Right renal pelvis (tissue), 4 donors: ENCODE data around the gene RDH13. TPM values are rescaled to one million over a fixed set of nuclear protein-coding genes. Genes with fewer than 3 reads are reported as not detected.
"Not testable (repeated sequence)": the region's sequence is repeated elsewhere in the genome, so short reads cannot be mapped to it uniquely, and the experiment has no call there.

Experiments
- DNase-seq, 4 donors: peaks; one replicate each; pipeline ENCODE4 v3.0.0-alpha.2; 2013; ENCODE audit warnings: low read depth in 4 of 4, low spot score in 3 of 4, missing footprints in 1 of 4
- polyA plus RNA-seq, 4 donors: library from polyadenylated mRNA; unstranded; fragments of 120-200 nt; gene quantifications; one replicate each; pipeline ENCODE4 v1.2.1, GENCODE V29; 2013; ENCODE audit not compliant: insufficient read length in 4 of 4

RDH13 gene
- polyA plus RNA-seq, 4 donors, result 14.6 to 19.8 (median 17.8) TPM

DNA sequence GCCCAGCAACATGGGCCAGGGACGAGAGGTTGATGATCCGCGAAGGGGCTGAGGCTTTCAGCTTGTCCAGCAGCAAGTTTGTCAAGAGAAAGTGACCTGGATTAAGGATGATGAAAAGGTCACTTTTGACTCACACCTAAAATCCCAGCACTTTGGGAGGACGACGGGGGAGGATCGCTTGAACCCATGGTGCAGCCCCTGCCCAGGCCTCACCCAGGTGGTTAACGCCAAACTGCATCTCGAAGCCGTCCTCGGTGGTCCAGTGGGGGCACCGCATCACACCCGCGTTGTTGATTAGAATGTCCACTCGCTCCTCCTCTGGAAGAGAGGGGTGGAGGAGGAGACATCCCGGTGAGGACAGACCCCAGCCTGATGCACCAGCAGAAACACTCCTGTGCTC lies 14.5 kb downstream of the RDH13 start:
- DNase-seq, result no peak

DNA sequence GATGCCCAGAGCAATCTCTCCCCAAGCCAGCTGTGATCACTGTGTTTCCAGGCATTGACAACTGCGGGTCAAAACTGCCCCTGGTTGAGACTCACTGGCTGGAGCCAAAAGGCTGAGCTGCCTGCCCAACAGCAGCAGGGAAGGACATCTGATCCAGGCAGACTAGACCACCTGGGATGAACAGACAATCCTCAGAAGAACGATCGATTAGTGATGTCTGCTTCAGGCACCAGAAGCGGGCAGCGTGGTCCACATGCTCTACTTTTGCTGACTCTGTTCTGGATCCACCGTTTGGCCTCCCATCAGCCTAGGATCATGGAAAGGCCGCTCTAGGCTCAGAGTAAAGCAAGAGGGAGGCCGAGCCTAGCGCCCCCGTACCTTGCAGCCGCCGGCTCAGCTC lies 15.0 kb downstream of the RDH13 start:
- DNase-seq, result no peak

DNA sequence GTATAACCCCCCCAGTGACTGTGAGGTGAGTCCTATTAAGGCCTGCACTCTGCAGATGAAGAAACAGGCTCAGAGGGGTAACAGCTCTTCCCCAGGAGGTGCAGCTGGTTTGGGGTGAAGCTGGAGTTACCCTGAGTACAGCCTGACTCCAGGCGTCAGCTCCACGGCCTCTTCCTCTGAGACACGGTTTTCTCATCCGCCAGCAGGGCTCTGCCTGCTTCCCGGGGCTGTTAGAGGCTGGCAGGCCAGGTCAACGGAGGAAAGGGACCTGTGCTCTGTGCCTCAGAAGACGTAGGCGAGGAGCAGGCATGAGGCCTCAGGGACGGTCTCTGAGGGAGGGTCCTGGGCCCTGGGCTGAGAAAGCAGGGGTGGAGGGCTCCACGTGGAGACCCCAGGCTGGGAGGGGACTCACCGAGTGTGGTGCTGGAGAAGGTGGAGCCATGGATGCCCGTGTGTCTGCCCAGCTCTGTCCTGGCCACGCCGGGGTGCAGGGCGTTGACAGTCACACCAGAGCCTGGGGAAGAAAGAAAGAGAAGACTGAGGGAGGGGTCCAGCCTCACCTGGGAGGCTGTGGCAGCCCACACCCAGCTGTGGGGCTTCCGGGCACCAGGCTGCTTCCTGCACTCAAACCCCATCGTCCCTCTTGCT lies 15.8 kb downstream of the RDH13 start:
- DNase-seq, result no peak

DNA sequence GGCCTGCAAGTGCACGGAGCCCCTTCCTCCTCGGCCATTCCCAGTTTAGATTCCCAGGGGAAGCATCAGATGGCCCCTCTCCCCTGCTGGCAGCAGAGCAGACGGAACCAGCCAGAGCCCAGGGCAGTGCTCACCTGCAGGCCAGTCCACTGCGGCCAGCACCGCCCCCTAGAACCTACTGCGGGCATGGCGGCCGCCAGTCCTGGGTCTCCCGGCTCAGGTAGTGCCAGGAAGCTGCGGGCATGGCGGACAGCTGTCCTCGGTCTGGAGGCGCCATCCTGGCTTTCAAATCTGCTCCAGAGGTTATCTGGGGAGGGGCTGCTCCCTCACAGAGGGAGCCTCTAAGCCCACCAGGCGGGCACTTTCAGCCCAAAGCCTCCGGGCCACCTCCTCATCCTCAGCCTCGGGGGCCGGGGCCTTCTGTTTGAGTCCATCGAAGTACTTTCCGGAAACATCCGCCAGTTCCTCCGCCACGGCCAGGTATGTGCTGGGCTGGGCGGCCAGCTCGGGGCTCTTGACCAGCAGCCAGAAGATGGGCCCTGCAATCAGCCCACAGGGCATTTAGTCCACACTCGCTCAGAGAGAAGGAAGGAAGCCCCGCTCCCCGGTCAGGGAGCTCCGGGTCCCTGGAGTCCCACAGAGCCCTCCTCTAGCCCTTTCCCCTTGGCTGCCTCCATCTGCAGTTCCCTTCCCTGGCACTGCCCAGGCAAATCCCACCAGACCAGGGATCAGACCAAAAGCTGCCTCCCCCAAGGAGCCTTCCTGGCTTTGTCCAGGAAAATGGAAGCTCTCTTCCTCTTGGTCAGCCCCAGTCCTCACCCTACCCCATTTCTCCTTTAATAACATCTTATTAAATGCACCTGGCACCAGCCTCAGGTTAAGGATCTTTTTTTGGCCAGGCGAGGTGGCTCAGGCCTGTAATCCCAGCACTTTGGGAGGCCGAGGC lies 17.9 kb downstream of the RDH13 start:
- no peak for DNase-seq

DNA sequence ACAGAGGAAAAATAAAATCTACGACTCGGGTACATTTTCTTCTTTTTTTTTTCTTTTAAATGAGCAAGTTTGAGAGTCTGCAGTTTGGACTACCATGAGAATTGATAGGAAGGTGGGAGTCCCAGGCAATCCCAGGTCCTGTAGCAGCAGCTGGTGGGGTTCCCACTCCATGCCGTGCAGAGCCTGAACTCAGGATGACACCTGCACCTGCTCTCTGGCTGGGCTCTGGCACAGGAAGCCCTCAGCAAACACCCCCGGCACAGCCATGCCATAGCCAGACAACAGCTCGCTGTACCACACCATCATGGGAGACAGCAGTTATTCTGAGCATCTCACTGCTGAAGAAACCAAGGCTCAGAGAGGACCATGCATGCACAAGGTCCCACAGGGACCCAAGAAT lies 18.7 kb downstream of the RDH13 start:
- DNase-seq, result no peak

DNA sequence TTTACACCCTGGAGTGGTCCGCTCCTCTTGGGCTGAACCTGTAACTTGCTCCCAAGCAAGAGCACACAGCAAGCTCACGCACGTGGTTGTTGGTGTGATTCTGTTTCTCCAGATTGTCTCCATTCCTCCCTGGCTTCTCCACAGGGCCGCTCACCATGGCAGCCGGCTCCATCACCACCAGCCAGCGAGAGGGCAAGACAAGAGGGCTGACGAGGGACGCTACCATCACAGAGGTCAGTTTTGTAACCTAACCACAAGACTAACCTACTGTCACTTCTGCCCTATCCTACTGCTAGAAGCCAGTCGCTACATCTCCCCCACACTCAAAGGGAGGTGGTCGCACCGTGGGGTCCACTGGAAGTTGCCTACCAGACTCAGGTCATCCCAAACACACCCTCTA lies 20.3 kb downstream of the RDH13 start:
- no peak for DNase-seq

DNA sequence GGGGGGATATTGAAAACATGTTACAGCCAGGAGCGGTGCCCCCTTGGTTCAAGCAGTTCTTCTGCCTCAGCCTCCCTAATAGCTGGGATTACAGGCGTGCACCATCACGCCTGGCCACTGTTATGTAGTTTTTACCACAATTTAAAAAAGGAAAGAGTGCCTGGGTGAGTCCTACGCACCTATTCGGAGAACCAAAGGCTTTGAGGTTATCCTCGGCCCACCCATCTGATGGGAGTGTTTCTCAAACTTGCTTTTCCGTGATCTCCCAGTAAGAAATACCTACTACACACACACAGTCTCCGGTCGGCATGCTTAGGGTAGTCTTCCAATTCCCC lies 20.6 kb downstream of the RDH13 start:
- DNase-seq, result no peak

DNA sequence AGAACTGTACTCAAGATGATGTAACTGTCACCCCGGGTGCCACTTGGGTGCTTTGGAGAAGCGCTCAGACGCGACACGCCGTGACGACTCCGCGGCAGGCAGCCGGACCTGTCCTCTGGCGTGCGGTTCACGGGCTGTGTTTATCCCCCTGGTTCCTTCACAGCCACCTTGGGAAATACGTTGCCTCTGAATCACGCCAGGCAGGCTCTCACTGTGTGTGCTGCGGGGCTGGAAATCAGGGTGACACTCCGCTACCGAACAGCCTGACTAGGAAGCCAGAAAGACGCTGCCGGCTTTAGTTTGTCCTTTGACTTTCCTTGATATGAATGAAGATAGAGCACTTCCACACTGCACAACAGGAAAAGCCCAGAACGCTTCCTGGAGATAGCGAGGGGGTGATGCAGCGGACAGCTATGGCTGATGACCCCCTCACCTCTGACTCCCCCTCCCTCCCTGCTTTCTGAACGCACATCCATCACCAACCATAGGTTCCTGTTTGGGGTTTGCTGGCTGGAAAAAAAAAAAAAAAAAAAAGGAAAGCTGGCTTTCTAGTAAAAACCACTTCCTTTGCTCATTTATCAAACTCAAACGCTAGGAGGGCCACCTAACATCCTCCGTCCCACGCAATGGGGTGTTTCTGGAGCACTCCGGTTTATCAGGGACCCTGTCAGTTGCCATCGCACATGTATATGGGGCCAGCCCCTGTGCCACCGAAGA lies 21.2 kb downstream of the RDH13 start:
- no peak for DNase-seq

DNA sequence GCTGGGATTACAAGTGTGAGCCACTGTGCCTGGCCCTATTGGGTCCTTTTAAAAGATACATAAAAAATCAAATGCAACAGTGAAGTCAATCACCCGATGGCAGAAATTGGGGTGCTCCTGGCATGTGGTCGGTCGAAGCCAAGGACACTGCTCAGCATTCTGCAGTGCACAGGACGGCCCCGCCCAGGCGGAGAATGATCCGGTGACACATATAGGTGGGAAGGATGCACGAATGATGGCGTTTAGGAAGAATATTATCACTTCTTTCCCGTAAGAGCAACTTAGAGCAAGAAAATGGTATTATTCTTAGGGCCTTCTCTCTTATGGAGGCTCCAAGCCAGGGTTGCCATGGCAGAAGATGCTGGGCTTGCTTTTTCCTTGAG lies 21.7 kb downstream of the RDH13 start:
- DNase-seq, result no peak

DNA sequence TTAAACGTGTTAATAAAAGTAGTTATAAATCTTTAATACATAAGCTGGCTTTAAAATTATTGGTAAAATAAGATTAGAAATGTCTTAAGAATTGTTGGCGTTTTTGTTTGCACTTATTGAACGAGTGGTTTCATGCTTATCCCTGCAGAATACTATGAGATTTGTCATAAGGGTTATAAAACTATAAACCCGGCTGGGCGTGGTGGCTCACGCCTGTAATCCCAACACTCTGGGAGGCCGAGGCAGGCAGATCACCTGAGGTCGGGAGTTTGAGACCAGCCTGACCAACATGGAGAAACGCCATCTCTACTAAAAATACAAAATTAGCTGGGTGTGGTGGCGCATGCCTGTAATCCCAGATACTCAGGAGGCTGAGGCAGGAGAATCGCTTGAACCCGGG lies 22.3 kb downstream of the RDH13 start:
- not testable (repeated sequence) for DNase-seq

DNA sequence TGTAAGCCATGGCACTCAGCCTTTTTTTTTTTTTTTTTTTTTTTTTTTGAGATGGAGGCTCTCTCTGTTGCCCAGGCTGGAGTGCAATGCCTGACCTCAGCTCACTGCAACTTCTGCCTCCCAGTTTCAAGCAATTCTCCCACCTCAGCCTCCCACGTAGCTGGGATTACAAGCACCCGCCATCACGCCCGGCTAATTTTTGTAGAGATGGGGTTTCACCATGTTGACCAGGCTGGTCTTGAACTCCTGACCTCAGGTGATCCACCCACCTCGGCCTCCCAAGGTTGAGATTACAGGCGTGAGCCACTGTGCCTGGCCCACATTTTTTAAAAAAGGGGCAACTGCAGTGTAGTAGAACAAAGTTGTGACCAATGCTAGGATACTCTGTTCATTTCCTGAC lies 25.3 kb downstream of the RDH13 start:
- DNase-seq, result not testable (repeated sequence)

DNA sequence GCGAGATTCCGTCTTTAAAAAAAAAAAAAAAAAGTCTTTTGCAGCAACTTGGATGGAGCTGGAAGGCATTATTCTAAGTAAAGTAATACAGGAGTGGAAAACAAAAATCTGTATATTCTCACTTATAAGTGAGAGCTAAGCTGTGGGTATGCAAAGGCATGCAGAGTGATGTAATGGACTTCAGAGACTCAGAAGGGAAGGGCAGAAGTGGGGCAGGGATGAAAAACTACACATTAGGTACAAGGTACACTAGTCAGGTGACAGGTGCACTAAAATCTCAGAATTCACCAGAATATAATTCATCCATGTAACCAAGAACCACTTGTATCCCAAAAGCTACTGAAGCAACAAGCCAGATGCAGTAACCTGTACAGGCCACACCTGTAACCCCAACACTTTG lies 26.9 kb downstream of the RDH13 start:
- no peak for DNase-seq

DNA sequence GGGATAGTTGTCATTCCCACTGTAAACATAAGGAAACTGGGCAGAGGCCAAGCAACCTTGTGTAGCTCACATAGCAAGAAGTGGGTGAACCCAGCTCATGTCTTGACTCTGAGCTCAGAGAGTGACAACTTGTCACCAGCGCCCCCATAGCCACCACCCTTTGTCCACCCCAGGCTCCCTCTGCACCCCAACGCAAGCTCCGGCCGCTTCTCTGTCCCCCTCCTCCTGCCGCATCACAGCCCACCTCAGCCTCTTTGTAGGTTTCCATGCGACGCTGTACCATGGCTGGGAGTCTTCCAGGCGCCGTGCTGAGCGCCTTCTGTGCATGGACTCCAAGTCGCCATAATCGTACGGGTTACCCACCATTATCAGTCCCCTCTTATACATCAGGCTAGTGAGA lies 28.2 kb downstream of the RDH13 start:
- no peak for DNase-seq

DNA sequence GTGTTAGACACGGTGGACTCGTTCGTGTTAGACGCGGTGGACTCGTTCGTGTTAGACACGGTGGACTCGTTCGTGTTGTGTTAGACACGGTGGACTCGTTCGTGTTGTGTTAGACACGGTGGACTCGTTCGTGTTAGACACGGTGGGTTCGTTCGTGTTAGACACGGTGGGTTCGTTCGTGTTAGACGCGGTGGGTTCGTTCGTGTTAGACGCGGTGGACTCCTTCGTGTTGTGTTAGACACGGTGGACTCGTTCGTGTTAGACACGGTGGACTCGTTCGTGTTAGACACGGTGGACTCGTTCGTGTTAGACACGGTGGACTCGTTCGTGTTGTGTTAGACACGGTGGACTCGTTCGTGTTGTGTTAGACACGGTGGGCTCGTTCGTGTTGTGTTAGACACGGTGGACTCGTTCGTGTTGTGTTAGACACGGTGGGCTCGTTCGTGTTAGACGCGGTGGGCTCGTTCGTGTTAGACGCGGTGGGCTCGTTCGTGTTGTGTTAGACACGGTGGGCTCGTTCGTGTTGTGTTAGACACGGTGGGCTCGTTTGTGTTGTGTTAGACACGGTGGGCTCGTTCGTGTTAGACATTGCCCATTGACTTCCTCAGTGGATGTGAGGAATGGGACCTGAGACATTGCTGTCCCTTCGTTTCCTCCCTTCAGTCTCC lies 29.8 kb downstream of the RDH13 start:
- DNase-seq, result not testable (repeated sequence)

DNA sequence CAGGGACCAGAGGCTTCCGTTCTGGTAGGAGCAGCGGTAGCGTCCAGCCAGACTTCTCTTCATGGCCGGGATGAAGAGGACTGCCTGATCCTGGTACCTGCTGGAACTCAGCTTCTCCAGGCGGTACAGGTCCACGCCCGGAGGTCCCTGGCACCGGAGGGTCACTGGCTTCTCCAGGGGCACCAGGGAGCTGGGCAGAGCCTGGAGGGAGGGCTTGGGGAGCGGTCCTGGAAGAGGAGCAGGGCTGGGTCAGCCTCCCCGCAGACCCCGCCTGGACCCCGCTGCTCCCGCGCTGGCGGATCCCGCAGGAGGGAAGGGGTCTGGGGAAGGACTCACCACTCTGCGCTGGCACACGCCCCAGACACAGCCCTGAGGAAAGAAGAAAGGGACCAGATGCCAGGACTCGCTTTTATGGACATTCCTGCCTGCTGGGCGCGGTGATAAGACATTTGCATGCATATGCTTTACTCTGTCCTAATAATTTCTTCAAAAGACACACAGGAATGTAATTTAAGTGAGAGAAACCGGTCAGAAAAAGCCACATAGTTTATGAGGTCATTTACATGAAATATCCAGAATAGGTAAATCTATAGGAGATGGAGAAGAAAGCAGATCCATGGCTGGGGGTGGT lies 30.7 kb downstream of the RDH13 start:
- DNase-seq, result no peak

DNA sequence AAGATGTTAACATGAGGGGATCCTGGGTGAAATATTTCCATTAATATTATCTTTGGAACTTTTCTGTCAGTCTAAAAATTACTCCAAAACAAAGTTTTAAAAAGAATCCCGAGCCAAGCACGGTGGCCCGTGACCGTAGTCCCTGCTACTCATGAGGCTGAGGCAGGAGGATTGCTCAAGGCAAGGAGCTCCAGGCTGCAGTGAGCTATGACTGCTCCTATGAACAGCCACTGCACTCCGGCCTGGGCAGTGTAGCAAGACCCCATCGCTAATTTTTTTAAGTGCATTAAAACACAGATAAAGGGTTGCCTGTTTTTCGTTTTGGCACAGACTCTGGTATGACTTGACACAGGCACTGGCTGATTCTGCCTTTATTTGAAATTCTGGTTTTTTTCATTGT lies 31.8 kb downstream of the RDH13 start:
- DNase-seq, result no peak

DNA sequence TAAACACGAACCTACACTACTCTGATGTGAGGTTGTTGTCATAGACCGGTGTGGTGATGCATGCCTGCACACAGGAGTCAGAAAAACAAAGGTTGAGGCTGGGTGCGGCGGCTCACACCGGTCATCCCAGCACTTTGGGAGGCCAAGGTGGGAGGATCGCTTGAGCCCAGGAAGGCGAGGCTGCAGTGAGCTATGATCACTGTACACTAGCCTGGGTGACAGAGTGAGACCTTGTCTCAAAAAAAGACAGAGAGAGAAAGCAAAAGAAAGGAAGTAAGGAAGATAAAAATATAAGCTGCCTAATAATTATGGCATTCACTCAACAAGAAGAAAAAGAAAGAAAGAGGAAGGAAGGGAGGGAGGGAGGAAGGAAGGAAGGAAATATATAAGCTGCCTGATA lies 34.2 kb downstream of the RDH13 start:
- no peak for DNase-seq

DNA sequence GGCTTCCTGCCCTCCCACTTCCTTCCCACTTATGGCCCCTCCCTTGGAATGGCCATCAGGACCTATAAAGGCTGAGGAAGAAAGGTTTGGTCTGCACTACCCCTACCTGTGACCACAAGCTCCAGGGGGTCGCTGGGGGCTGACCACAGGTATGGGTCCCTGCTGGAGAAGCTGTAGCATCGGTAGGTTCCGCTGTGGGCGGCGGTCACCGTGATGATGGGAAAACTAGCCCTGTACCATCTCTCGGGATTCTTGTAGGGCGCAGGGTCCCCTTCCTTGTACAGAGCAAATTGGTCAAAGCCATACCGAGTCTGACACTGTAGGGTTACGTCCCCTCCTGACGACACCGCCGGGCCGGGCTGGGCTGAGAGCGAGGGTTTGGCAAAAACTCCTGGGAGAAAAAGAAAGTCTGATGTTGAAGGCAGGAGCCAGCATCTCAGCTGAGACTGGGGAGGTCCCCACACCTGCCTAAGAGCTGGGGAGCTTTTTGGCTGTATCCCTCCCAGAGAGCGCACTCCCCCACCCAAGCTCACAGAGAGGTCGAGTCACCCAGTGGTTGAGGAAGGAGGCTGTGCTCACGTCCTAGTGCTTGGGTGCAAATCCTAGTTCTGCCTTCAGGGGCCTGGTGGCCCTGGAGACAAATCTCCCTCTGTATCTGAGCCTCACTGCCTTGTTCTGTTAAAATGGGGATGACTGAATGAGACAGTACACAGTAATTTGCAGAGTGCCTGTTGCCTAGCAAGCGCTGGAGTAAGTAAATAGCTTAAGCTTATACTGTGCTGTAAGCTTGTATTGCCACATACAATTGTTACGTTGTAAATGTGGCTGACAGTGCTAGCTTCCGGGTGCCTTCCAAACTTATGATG lies 35.2 kb downstream of the RDH13 start:
- no peak for DNase-seq

DNA sequence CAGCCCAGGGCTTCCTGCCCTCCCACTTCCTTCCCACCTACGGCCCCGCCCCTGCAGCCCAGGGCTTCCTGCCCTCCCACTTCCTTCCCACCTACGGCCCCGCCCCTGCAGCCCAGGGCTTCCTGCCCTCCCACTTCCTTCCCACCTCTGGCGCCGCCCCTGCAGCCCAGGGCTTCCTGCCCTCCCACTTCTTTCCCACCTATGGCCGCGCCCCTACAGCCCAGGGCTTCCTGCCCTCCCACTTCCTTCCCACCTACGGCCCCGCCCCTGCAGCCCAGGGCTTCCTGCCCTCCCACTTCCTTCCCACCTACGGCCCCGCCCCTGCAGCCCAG lies 35.8 kb downstream of the RDH13 start:
- not testable (repeated sequence) for DNase-seq

DNA sequence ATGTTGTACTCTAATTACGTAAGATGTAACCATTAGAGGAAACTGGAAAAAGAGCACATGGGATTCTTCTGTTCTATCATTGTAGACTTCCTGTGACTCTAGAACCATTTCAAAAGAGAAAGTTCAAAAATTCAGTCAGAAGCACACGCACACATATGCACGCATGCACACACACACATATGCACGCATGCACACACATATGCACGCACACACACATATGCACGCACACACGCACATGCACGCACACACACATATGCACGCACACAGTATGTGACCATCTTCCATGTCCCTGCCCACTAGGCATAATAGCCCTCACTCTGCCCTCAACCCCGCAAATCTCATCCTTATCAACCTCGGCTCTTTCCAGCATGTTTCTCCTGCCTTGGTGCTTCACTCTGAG lies 38.8 kb downstream of the RDH13 start:
- DNase-seq, result no peak
